ENCODE measurements around the gene WDR90.
"Not testable (repeated sequence)": the region's sequence is repeated elsewhere in the genome, so short reads cannot be mapped to it uniquely, and the experiment has no call there.

Gene WDR90

DNA sequence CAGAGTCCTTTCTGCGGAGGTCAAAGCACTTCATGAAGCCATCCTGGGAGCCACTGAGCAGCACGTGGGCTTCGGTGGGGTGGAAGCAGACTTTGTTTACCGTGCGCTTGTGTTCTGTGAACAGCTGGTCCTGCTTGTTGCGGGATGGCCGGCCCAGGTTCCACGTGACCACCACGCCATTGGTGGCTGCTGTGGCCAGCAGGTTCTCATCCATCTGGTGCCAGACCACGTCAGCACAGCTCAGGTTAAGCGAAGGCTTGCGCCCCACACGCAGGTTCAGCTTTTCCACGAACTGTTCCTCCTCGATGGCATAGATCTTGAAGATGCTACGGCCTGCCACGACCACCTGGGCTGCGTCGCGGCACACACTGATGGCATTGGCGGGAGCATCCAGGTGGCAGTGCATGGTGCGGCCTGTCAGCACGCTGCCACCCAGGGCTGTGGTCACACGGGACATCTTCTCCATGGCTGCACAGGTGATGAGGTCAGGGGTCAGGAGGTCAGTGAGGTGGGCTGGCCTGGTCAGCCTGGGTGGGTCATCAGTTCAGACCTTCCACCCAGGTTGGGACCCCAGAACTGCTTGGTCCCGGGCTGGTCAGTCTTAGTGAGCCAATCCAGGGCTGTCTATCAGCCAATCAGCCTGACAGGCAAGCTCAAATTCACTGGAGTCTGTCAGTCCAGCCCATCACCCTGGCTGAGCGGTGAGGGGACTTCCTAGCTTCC, 40.2 kb downstream of the WDR90 start:
- DNase-seq (ENCODE audit: low read depth, low spot score): no peak

GRCh38 chr16:691242-691641, 42.1 kb downstream of the WDR90 start:
- not testable (repeated sequence) for DNase-seq (ENCODE audit: low read depth, low spot score)

DNA sequence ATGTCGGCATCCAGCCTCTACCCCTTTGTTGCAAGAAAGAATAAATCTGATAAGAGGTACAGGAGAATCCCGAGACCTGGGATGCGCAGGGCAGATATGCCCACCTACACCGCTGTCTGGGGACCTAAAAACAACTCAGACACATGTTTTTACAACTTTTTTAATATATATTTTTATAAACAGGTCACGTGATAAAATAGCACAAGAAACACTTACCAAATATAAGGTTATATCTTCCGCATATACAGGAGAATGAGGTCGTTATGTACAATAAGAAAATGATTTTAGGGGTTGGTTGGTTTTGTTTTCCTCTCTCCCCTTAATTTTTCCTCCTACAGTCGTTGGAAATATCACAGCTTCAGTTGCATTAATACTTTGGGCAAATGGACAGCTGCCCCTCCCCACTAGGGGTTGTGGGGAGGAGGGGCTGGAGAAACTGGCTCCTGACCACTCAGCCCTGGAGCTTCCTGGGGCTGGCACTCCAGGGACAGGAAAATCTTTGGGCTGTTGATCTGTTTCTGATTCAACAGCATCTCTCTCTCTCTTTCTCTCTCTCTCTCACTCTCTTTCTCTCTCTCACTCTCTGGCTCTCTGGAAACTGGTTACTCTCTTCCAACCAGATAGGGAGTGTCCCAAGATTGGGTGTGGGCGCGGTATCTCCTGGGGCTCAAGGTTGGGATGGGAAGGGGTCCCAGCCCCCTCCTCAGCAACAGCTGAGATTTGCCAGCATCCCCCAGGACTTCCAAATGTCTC, 43.4 kb downstream of the WDR90 start:
- DNase-seq (ENCODE audit: low read depth, low spot score): no peak

DNA sequence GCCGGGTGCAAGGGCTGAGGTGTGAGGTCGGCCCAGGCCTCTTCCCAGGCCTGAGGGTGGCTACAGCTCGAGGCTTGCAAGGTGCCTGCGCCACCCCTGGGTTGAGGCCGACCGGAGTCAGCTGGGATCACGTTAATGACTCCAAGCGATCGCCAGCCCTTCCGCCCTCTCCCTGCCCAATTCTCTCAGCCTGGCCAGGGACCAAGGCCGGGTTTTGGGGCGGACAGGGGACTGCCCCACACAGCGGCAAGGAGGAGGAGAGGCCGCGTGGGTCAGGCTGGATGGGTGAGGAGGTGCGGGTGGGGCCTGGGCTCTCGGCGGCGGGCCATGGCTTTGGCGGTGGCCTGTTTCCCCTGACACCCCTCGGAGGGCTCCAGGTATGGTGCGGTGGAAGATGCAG, 44.2 kb downstream of the WDR90 start:
- DNase-seq (ENCODE audit: low read depth, low spot score): no peak

- no peak for DNase-seq (ENCODE audit: low read depth, low spot score)
Measured at GRCh38 chr16:693766-694165, 44.6 kb downstream of the WDR90 start.

GRCh38 chr16:694187-694862, 45.2 kb downstream of the WDR90 start:
- DNase-seq (ENCODE audit: low read depth, low spot score): no peak

DNA sequence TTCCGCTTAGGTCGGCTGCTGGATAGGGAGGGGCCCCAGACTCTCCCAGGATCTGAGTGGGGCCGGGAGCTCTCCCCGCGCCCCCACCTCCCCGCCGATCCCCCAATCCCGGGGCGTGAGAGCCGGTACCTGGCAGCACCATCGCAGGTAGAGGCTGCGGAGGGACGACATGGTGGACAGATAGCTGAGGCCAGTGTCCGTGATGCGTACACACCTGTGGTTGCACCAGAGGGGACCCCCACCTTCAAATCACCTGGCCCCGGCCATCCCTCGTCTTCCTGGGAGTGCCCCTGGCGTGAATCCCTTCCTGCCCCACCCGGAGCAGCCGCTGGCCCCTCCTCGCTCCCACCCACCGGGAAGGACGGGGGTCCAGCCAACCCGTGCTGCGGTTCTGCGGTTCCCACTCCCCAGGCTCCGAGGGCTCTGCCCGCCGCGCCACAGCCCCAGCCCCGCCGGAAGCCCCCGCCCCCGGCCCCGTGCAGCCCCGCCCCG, 45.7 kb downstream of the WDR90 start:
- DNase-seq (ENCODE audit: low read depth, low spot score): no peak

DNA sequence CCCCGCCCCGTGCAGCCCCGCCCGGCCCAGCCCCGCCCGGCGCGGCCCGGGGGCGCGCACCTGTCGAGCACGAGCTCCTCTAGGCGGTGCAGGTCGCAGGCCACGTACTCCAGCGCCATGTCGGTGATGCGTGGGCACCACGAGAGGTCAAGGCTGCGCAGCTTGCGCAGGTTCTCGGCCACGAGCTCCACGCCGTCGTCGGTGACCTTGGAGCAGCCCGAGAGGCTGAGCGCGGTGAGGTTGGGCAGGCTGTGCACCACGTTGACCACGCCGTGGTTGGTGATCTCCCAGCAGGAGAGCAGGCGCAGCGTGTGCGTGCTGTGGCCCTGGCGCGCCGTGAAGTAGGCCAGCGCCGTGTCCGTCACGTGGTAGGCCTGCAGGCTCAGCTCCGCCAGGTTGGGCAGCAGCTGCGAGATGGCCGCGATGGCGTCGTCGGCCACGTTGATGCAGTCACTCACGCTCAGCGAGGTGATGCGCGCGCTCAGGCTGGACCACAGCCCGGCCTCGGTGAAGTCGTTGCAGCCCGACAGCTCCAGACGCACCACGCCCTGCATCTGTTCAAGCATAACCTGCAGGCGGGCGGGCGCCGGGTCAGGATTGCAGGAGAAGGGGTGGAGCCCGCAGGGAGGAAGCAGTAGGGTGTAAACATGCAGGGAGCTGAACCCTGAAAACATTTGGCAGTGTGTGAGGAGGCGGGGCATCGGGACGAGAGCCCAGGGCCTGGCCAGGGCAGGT, 46.4 kb downstream of the WDR90 start:
- DNase-seq (ENCODE audit: low read depth, low spot score): no peak

DNA sequence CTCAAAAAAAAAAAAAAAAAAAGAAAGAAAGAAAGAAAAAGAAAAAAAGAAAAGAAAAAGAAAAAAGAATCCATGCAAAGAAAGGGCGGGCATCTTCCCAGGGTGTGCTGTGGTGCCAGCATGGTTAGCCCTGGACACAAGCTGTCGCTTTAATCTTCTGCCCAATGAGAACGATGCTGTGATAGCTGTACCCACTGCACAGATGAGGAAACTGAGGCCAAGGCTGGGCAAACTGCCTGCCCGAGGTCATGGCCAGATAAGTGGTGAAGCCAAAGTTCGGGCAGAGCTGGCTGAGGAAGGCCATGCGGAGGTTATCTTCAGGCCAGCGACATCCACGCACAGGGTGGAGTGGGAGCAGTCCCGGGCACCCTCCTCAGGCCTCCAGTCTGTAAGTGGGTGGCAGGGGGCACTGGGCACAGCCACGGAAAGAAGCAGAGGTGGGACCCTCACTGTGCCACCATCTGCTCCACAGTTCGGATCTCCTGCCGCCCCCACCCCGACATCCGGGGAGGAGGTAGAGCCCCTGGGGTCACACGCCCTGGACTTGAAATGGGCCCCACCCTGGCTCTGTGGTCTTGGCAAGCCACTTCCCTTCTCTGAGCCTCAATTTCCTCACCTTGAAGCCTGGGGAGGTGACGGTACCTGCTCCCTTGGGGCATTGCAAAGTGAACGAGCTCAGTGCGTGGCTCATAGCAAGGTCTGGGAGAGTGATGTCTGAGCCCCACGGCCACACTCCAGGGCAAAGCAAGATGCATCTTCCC, 49.9 kb downstream of the WDR90 start:
- no peak for DNase-seq (ENCODE audit: low read depth, low spot score)

DNA sequence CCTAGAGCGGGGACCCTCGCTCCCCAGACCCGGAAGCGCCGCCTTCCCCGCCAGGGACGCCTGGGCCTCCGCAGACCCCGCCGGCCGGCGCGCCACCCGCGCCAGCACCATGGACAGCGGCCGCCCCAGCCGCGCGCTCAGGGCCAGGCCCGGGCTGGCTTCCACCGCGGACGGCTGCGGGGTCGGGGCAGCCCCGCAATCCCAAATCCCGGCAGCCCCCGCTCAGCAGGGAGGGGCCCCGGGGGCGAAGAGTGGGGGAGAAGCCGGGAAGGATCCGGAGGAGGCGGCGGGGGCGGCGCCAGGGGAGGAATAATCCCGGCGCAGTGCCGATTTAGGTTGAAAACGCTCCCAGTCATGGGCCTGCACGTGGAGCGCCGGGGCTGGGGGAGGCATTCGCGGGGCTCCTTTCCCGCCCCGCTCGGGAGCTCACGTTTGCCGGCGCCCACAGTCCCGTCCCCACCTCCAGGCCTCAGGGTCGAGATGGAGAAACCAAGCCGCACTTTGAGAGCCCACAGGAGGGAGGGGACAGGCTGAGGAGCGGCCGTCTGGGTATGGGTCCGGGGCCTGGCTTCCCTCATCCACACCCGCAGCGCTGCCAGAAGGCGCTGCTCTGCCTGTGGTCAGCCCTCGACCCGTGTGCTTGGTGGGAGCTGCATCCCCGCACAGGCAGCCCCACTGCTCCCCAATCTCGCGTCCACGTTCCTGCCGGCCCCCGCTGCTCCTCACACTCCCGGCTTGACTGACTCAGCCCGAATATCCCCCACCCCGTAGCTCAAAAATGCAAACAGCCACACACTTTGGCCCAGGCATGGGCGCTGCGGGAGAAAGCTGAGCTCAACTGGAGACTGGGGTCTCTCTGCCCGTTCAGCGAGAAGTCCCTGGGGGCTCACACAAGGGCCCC, 51.8 kb downstream of the WDR90 start:
- DNase-seq (ENCODE audit: low read depth, low spot score): no peak

GRCh38 chr16:702341-702740, 53.2 kb downstream of the WDR90 start:
- no peak for DNase-seq (ENCODE audit: low read depth, low spot score)

- DNase-seq (ENCODE audit: low read depth, low spot score): no peak
Measured at GRCh38 chr16:703406-703805, 54.2 kb downstream of the WDR90 start.

DNA sequence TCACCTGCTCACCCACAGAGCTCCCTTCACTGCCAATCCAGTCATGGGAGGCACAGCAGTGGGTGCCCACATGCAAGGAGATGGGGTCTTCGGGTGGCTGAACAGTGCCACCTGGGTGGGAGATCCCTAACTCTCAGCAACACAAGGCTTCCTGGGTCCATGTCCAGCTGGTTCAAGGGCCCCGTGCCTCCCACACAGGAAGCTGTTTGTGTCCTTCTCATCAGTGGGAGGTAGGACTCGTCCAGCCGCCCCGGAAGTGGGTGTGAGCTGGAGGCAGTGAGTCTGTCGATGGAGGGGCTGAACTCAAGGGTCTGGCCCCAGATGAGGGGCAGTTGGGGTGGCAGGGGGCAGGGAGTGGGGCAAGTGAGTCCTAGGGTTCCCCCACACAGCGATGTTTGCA, 54.9 kb downstream of the WDR90 start:
- no peak for DNase-seq (ENCODE audit: low read depth, low spot score)

DNA sequence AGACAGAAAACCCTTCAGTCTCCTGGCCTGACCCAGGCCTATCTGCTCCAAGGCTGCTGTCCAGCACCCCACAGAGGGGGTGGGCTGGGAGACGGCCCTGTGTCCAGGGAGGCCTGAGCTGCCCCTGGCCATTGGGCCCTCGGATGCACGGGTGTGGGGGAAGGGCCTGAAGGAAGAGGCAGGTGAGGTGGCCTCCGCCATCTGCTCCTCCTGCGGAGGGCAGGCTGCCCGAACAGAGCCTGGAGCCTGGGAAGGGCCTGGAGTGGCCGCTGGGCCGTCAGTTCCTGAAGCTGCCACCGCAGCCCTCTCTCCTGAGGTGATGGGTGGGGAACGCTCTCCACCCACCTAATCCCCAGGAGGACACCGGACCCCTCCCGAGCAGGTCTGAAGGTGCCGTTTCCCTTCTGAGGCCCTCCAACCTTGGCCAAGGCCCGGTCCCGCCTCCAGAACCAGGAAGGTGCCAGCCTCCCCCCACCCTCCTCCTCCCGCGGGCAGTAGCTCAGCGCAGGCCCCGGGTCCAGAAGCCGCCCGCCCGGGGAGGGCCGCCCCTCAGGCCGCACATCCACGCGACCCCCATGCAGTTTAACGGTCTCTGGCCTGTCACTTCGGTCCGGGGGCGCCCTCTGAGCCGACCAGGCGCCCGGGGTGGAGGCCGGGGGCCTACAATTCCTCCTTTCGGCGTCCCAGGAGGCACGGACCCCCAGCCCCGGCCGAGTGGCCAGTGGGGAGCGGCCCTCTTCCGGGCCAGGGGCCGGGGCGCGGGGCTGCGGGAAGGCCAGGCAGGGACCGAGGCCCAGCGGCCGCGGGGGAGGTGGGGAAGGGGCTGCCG, 55.6 kb downstream of the WDR90 start:
- no peak for DNase-seq (ENCODE audit: low read depth, low spot score)

DNA sequence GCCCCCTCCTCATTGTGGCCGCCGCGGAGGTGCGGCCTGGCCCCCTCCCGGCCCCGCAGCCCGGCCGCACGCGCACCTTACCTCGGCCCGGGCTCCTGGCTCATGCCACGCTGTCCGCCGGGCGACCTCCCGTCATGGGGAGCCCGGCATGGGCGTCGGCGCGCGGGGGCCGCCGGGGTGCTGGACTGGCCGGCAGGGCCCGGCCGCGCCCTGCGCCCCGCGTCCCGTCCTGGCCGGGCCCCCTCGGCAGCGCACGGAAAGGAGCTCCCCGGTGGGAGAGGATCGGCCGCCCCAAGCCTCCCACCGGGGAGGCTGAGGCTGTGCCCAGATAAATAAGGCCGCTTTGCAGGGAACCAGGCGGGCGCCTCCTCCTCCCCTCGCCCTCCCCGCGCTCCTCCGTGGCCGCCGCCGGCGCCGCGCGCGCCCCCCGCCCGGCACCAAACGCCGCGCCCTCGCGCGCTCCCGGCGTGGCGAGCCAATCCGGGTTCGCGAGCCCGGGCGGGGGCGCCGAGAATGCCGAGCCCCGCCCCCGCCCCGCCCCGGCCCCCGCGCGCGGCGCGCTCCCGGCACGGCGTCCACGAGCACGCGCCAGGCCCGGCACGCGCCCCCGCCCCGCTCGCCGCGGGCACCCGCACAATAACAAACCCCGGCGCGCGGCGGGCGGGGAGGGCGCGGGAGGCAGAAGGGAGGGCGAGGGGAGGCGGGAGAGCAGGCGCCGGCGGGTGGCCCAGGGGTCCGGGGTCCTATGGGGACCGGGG, 56.4 kb downstream of the WDR90 start, which contains the start of gene FBXL16:
TSS of gene FBXL16 (minus strand) at position 371 of the 758 bp plus-strand sequence. CDS start 8,396 bp downstream, outside the sequence.
- DNase-seq (ENCODE audit: low read depth, low spot score): no peak

- no peak for DNase-seq (ENCODE audit: low read depth, low spot score)
Measured at GRCh38 chr16:706189-707061, 57.3 kb downstream of the WDR90 start.

GRCh38 chr16:707062-707538, 57.9 kb downstream of the WDR90 start:
- no peak for DNase-seq (ENCODE audit: low read depth, low spot score)

Measured in smooth muscle cell of the brain vasculature (primary cell).